Trophoblast cell (in vitro differentiated cells and primary cell): Measurements from ENCODE around the gene CHST11.

Source experiments
- DNase-seq, 2 donors: peaks; one replicate each; pipeline ENCODE4 v3.0.0-alpha.2; 2016
- H2AFZ ChIP-seq: 2 replicates; pipeline ENCODE4 v1.6.1; 2013; ENCODE audit warnings: low read length, moderate library complexity, mild to moderate bottlenecking; ENCODE audit not compliant: insufficient read depth, poor library complexity
- H2AK5ac ChIP-seq: 2 replicates; pipeline ENCODE4 v1.6.1; 2013; ENCODE audit warnings: mild to moderate bottlenecking, low read length
- H2BK120ac ChIP-seq: 2 replicates; pipeline ENCODE4 v1.6.1; 2013; ENCODE audit warnings: low read length, mild to moderate bottlenecking, moderate library complexity; ENCODE audit not compliant: insufficient read depth, poor library complexity
- H2BK12ac ChIP-seq: 2 replicates; pipeline ENCODE4 v1.6.1; 2013; ENCODE audit warnings: mild to moderate bottlenecking, low read length, moderate library complexity
- H2BK5ac ChIP-seq: 2 replicates; pipeline ENCODE4 v1.6.1; 2013; ENCODE audit warnings: low read length, low read depth, moderate library complexity, mild to moderate bottlenecking; ENCODE audit not compliant: poor library complexity
- H3K14ac ChIP-seq: 2 replicates; pipeline ENCODE4 v1.6.1; 2013; ENCODE audit warnings: mild to moderate bottlenecking, low read length
- H3K18ac ChIP-seq: 2 replicates; pipeline ENCODE4 v1.6.1; 2013; ENCODE audit warnings: mild to moderate bottlenecking, low read length
- H3K23ac ChIP-seq: 2 replicates; pipeline ENCODE4 v1.6.1; 2013; ENCODE audit warnings: low read length
- H3K27ac ChIP-seq: 2 replicates; pipeline ENCODE4 v1.5.1; 2013; ENCODE audit warnings: low read depth, mild to moderate bottlenecking, inconsistent platforms, low read length, moderate library complexity
- H3K27me3 ChIP-seq: 2 replicates; pipeline ENCODE4 v1.6.1; 2013; ENCODE audit warnings: inconsistent platforms, mild to moderate bottlenecking, low read length, moderate library complexity; ENCODE audit not compliant: insufficient read depth
- H3K36me3 ChIP-seq, 2 experiments: 1 replicate in 1 of 2; 2 replicates in 1 of 2; pipeline ENCODE4 v1.6.1; 2013; ENCODE audit warnings: low read length in 2 of 2, mild to moderate bottlenecking in 2 of 2, moderate library complexity in 1 of 2; ENCODE audit not compliant: insufficient read depth in 2 of 2, control insufficient read depth in 1 of 2
- H3K4ac ChIP-seq: 2 replicates; pipeline ENCODE4 v1.6.1; 2013; ENCODE audit warnings: low read depth, mild to moderate bottlenecking, low read length, moderate library complexity
- H3K4me1 ChIP-seq, 2 experiments: 1 replicate in 1 of 2; 2 replicates in 1 of 2; pipeline ENCODE4 v1.6.1; 2013; ENCODE audit warnings: low read length in 2 of 2, mild to moderate bottlenecking in 2 of 2, moderate library complexity in 1 of 2; ENCODE audit not compliant: insufficient read depth in 2 of 2, control insufficient read depth in 1 of 2
- H3K4me2 ChIP-seq: 2 replicates; pipeline ENCODE4 v1.6.1; 2013; ENCODE audit warnings: inconsistent platforms, mild to moderate bottlenecking, low read length, moderate library complexity
- H3K4me3 ChIP-seq: 2 replicates; pipeline ENCODE4 v1.5.1; 2013; ENCODE audit warnings: mild to moderate bottlenecking, low read depth, low read length, inconsistent platforms
- H3K79me1 ChIP-seq: one replicate; pipeline ENCODE4 v1.6.1; 2013; ENCODE audit warnings: low read length
- H3K79me2 ChIP-seq: 2 replicates; pipeline ENCODE4 v1.6.1; 2013; ENCODE audit warnings: low read length, mild to moderate bottlenecking; ENCODE audit not compliant: control insufficient read depth, insufficient read depth, poor library complexity
- H3K9ac ChIP-seq: 2 replicates; pipeline ENCODE4 v1.6.1; 2013; ENCODE audit warnings: mild to moderate bottlenecking, low read length
- H3K9me3 ChIP-seq: 2 replicates; pipeline ENCODE4 v1.6.1; 2013; ENCODE audit warnings: low read depth, mild to moderate bottlenecking, control low read depth, inconsistent platforms, low read length; ENCODE audit not compliant: insufficient read depth
- H4K12ac ChIP-seq: 2 replicates; pipeline ENCODE4 v1.6.1; 2013; ENCODE audit warnings: low read depth, mild to moderate bottlenecking, low read length, moderate library complexity
- H4K8ac ChIP-seq: 2 replicates; pipeline ENCODE4 v1.6.1; 2013; ENCODE audit warnings: low read depth, mild to moderate bottlenecking, low read length, moderate library complexity
- H4K91ac ChIP-seq: one replicate; pipeline ENCODE4 v1.6.1; 2013; ENCODE audit warnings: low read depth, mild to moderate bottlenecking, low read length, moderate library complexity
- WGBS: extraction: QIAGEN DNeasy Blood & Tissue Kit; methylation state at CpG from one replicate; pipeline ENCODE4 v1.1.7; 2013; ENCODE audit warnings: missing lambda C conversion rate; ENCODE audit not compliant: insufficient read length, insufficient coverage; ENCODE audit errors: extremely low coverage; 5-methylcytosine and 5-hydroxymethylcytosine counted together

CHST11 gene

DNA sequence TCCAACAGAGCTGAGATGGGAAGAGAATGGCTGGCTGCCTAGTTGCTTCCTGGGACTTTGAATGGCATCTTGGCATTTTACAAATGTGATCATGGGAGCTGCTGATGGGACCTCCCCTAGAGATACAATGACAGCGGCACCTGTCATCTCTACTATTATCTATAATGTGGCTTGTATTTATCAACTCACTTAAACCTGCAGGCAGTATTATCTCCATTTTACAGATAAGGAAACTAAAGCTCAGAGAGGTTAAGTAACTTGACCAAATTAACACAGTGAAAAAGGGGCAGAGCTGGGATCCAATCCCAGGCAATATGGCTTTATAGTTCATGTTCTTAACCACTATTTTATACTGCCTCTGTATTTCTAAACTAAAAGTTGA is 111.7 kb downstream of the CHST11 start:
- H3K79me1 ChIP-seq: no peaks in the 10 kb centered on the region
- H2BK120ac ChIP-seq: no peak overlapping the region
- H3K4me2 ChIP-seq: no peak overlapping the region
- no peaks in the 10 kb centered on the region for H3K27me3 ChIP-seq
- no peak overlapping the region for H3K27ac ChIP-seq
- no peaks in the 10 kb centered on the region for H3K79me2 ChIP-seq
- no peak overlapping the region for H2AFZ ChIP-seq
- H3K14ac ChIP-seq: no peak overlapping the region
- peaks cover 2% of the 10 kb centered on the region in 2 experiments for H3K36me3 ChIP-seq
- no peak overlapping the region for H2BK12ac ChIP-seq
- no peak overlapping the region for H3K23ac ChIP-seq
- no peak overlapping the region for H4K91ac ChIP-seq
- H3K4me1 ChIP-seq: peaks cover 0 to 4% of the 10 kb centered on the region in 2 experiments
- DNase-seq: no peak
- H3K18ac ChIP-seq: no peak overlapping the region
- no peak overlapping the region for H4K8ac ChIP-seq
- no peak overlapping the region for H3K4me3 ChIP-seq
- H3K9ac ChIP-seq: no peak overlapping the region
- H2BK5ac ChIP-seq: no peak overlapping the region
- peaks cover 6% of the 10 kb centered on the region for H3K9me3 ChIP-seq
- no peak overlapping the region for H2AK5ac ChIP-seq
- H4K12ac ChIP-seq: no peak overlapping the region
- WGBS: no CpG with 5 or more reads among the region's 1 CpG
- no peak overlapping the region for H3K4ac ChIP-seq

DNA sequence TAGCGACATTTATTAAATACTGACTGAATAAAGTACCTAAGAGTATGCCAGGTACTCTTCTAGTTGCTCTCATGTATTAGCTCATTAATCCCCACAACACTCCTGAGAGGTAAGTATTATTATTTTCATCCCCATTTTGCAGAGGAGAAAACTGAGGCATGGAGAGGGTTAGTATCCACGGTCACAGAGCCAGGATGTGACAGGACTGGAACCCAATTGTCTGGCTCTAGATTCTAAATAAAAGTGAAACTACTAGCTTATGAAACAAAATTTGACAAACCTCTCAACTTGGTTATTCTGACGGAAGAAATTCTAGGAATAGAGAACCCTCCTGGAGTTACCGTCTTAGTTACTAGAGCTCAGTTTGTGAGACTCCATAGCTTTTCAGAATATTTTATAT is 112.2 kb downstream of the CHST11 start:
- Histone ChIP-seq H3K79me1 (no peaks in the 10 kb centered on the region), H3K4me3 (no peak overlapping the region), H3K27ac (no peak overlapping the region), H2BK120ac (no peak overlapping the region), H3K36me3 (peaks cover 2% of the 10 kb centered on the region in 2 experiments), H4K12ac (no peak overlapping the region), H2AFZ (no peak overlapping the region), H3K9ac (no peak overlapping the region), H2BK5ac (no peak overlapping the region), H3K4me1 (peaks cover 0 to 4% of the 10 kb centered on the region in 2 experiments), H3K23ac (no peak overlapping the region), H3K18ac (no peak overlapping the region), H2AK5ac (no peak overlapping the region), H3K4me2 (no peak overlapping the region), H2BK12ac (no peak overlapping the region), H3K79me2 (no peaks in the 10 kb centered on the region), H4K91ac (no peak overlapping the region), H4K8ac (no peak overlapping the region), H3K27me3 (no peaks in the 10 kb centered on the region), H3K9me3 (peaks cover 6% of the 10 kb centered on the region), H3K4ac (no peak overlapping the region), H3K14ac (no peak overlapping the region)
- no CpG with 5 or more reads among the region's 4 CpGs for WGBS
- DNase-seq: no peak

DNA sequence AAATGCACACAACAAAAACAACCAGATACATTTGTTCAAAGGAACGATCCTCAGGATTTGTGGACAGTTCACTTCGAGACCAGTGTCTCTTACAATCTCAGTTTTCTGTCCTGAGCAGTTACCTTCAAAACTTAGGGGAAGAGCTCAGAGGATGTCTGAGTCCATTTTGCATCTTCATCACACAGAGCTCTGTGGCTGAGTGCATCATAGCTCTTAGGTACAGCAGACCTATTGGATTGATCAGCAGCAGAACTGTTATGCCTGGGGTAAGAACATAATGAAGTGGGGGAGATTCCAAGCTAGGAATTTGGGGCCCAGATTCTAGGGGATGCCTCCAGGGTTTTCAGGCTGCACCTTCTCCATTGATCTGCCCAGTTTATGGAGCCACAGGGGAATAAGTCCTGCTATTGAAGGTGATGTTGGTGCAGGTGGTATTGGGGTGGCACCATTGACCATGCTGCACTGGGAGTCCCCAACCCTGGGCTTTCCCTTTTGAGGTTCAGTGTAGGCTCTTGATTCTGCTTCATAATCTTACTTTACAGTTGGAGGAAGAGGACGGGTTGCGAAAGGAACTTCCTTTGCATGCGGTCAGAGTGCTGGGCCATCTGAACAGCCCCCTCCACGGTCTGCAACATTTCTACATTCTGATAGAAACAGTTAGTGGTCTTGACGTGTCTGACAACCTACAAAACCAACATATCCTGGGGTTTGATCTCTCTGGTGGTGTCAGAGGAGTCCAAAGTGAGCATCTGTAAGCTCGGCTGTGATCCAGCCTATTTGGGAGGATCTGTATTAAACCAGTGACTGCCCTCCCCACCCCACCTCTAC is 112.8 kb downstream of the CHST11 start:
- H3K4me2 ChIP-seq: no peak overlapping the region
- no peaks in the 10 kb centered on the region for H3K36me3 ChIP-seq
- no peak overlapping the region for H3K4ac ChIP-seq
- no peak overlapping the region for H2AK5ac ChIP-seq
- no peak overlapping the region for H3K4me3 ChIP-seq
- H2BK5ac ChIP-seq: no peak overlapping the region
- no peak overlapping the region for H3K9ac ChIP-seq
- H4K12ac ChIP-seq: no peak overlapping the region
- DNase-seq: peak in 1 of 2 donors; percentile 14
- no peak overlapping the region for H2BK12ac ChIP-seq
- H3K14ac ChIP-seq: no peak overlapping the region
- no peak overlapping the region for H3K18ac ChIP-seq
- no peaks in the 10 kb centered on the region for H3K27me3 ChIP-seq
- H3K79me1 ChIP-seq: no peaks in the 10 kb centered on the region
- H2AFZ ChIP-seq: no peak overlapping the region
- H3K23ac ChIP-seq: no peak overlapping the region
- no peak overlapping the region for H4K91ac ChIP-seq
- no peak overlapping the region for H4K8ac ChIP-seq
- H3K27ac ChIP-seq: no peak overlapping the region
- peaks cover 4% of the 10 kb centered on the region for H3K9me3 ChIP-seq
- peaks cover 0 to 4% of the 10 kb centered on the region in 2 experiments for H3K4me1 ChIP-seq
- no peaks in the 10 kb centered on the region for H3K79me2 ChIP-seq
- H2BK120ac ChIP-seq: no peak overlapping the region
- no CpG with 5 or more reads among the region's 8 CpGs for WGBS

DNA sequence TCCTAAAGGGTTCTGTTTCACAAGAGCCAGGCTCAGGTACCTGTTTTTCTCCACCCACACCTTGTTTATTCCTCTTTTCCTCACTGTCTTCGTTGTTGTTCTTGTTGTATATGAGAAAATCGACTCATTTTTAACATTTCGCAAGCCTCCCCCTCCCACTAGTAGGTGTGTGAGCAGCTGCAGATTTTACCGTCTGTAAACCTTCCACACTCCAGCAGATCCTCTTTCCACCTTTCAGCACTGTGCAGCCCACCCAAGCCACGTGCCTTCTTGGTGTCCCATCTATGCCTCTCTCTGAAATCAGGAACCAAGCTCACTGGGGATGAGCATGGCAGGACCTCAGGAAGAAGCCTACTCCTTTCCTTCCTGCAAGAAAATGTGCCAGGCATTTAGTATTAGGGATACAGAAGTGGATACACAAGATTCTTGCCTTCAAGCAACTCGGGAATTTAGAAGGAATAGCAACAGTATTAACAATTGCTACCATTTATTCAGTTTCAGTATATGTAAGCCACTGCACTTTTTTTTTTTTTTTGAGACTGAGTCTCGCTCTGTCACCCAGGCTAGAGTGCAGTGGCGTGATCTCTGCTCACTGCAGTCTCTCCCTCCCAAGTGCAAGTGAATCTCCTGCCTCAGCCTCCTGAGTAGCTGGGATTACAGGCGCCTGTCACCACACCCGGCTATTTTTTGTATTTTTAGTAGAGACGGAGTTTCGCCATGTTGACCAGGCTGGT is 113.6 kb downstream of the CHST11 start:
- H3K23ac ChIP-seq: no peak overlapping the region
- no peak overlapping the region for H3K18ac ChIP-seq
- no peaks in the 10 kb centered on the region for H3K27me3 ChIP-seq
- H2BK12ac ChIP-seq: no peak overlapping the region
- no peak overlapping the region for H3K4me2 ChIP-seq
- no peak overlapping the region for H3K14ac ChIP-seq
- H4K12ac ChIP-seq: no peak overlapping the region
- H3K36me3 ChIP-seq: no peaks in the 10 kb centered on the region
- H3K4me3 ChIP-seq: no peak overlapping the region
- no peak overlapping the region for H4K91ac ChIP-seq
- no peaks in the 10 kb centered on the region for H3K79me1 ChIP-seq
- no peak overlapping the region for H4K8ac ChIP-seq
- no peak for DNase-seq
- no peak overlapping the region for H2BK5ac ChIP-seq
- WGBS: no CpG with 5 or more reads among the region's 12 CpGs
- peaks cover 4% of the 10 kb centered on the region for H3K9me3 ChIP-seq
- no peak overlapping the region for H2AFZ ChIP-seq
- no peak overlapping the region for H3K4ac ChIP-seq
- no peaks in the 10 kb centered on the region for H3K79me2 ChIP-seq
- no peak overlapping the region for H3K9ac ChIP-seq
- H2BK120ac ChIP-seq: no peak overlapping the region
- peaks cover 0 to 4% of the 10 kb centered on the region in 2 experiments for H3K4me1 ChIP-seq
- H2AK5ac ChIP-seq: no peak overlapping the region
- H3K27ac ChIP-seq: no peak overlapping the region
